Measurements from ENCODE around the gene TRHDE.

GRCh38 chr12:72570601-72571000 is 298.4 kb downstream of the TRHDE start:
- TF ChIP-seq POLR2A (IDR thresholded peaks at IDR 0.05; ENCODE audit: low read length) (no peak), GATA1 (IDR thresholded peaks at IDR 0.05; ENCODE audit: low read depth, low read length) (no peak)
